K562 (cell line): ENCODE measurements around the gene DSP. TPM values are rescaled to one million over a fixed set of nuclear protein-coding genes. Genes with fewer than 3 reads are reported as not detected.

Experiments
- ATAC-seq: fragments of 200-7000 bp; cut with Tn5 transposase; 3 replicates; pipeline ENCODE4 v1.9.1; 2020; ENCODE audit warnings: moderate library complexity
- BruUV-seq: library from RNA; stranded (reverse); fragments of 400-500 nt; replicated peaks from 2 replicates; lab custom pipeline; 2021; lab: Mats Ljungman, UMichigan
- CTCF ChIA-PET: fragments of 300-600 bp; formaldehyde crosslinking; extraction: SDS; loops from one replicate; lab custom pipeline; 2021; ENCODE audit warnings: low intra/inter-chr PET ratio; lab: Yijun Ruan, JAX
- POLR2A ChIA-PET: fragments of 300-600, 350-650 bp; sonication (Branson Sonifier 250); formaldehyde crosslinking; extraction: SDS; loops from one replicate; lab custom pipeline; 2021; ENCODE audit warnings: antibody characterized with exemption, inconsistent platforms; lab: Yijun Ruan, JAX
- DNase-seq, 4 experiments: peaks; one replicate each; pipeline versions ENCODE4 v3.0.0 to v3.0.0-alpha.2; 2011 to 2018; ENCODE audit warnings: low spot score in 3 of 4, mixed read lengths in 3 of 4; ENCODE audit errors: extremely low read depth in 1 of 4
- FAIRE-seq: peaks from 2 replicates; lab custom pipeline; 2011; peaks lifted over from hg19 to GRCh38; lab: Jason Lieb, UNC
- H2AFZ ChIP-seq: 2 replicates; pipeline ENCODE4 v1.6.0; 2011; ENCODE audit warnings: low read depth, low read length, control low read depth, inconsistent platforms
- H3K27ac ChIP-seq: fragments of 200-600 bp; 3 replicates; pipeline ENCODE4 v1.8.0; 2011; ENCODE audit warnings: low read depth, mild to moderate bottlenecking, control low read depth, inconsistent platforms, low read length, moderate library complexity, mixed read lengths; ENCODE audit errors: extremely low read depth
- H3K27me3 ChIP-seq, 2 experiments: fragments of 300-600 bp in 1 of 2; 2 replicates in 1 of 2; 3 replicates in 1 of 2; pipeline versions ENCODE4 v1.6.0 to v1.8.0; 2011; ENCODE audit warnings: inconsistent platforms in 2 of 2, low read length in 2 of 2, mild to moderate bottlenecking in 1 of 2, mixed read lengths in 1 of 2, moderate library complexity in 1 of 2; ENCODE audit not compliant: control insufficient read depth in 2 of 2, insufficient read depth in 2 of 2
- H3K36me3 ChIP-seq: fragments of 300-600 bp; 3 replicates; pipeline ENCODE4 v1.8.0; 2011; ENCODE audit warnings: mild to moderate bottlenecking, low read length, inconsistent platforms; ENCODE audit not compliant: control insufficient read depth, insufficient read depth
- H3K4me1 ChIP-seq, 2 experiments: fragments of 200-600 bp in 1 of 2; replicated peaks in 1 of 2; 2 replicates in 1 of 2; 3 replicates in 1 of 2; pipeline versions ENCODE4 v1.5.1 to v1.8.0; 2011; ENCODE audit warnings: inconsistent platforms in 2 of 2, low read length in 2 of 2, mild to moderate bottlenecking in 1 of 2, mixed read lengths in 1 of 2, moderate library complexity in 1 of 2; ENCODE audit not compliant: control insufficient read depth in 2 of 2, insufficient read depth in 2 of 2
- H3K4me2 ChIP-seq: 2 replicates; pipeline ENCODE4 v1.6.1; 2011; ENCODE audit warnings: low read length, control low read depth, inconsistent platforms, mixed read lengths; ENCODE audit not compliant: insufficient read depth
- H3K4me3 ChIP-seq: fragments of 200-600 bp; sonication (generic), shearing (Covaris generic); 2 replicates; pipeline ENCODE4 v1.5.1; 2016; ENCODE audit warnings: control low read depth, inconsistent platforms
- H3K79me2 ChIP-seq: fragments of 200-600 bp; 3 replicates; pipeline ENCODE4 v1.8.0; 2011; ENCODE audit warnings: low read length, inconsistent platforms; ENCODE audit not compliant: control insufficient read depth, insufficient read depth
- H3K9ac ChIP-seq, 2 experiments: 2 replicates each; pipeline versions ENCODE4 v1.6.0 to v1.6.1; 2011; ENCODE audit warnings: low read depth in 2 of 2, low read length in 2 of 2, control low read depth in 1 of 2, inconsistent platforms in 1 of 2, mild to moderate bottlenecking in 1 of 2, mixed read lengths in 1 of 2; ENCODE audit not compliant: insufficient read depth in 1 of 2
- H3K9me1 ChIP-seq: one replicate; pipeline ENCODE4 v1.6.0; 2011; ENCODE audit warnings: inconsistent platforms, mild to moderate bottlenecking, low read length, moderate library complexity; ENCODE audit not compliant: control insufficient read depth, insufficient read depth
- H3K9me3 ChIP-seq: replicated peaks from 2 replicates; pipeline ENCODE4 v1.5.1; 2011; ENCODE audit warnings: low read depth, low read length, inconsistent platforms; ENCODE audit not compliant: control insufficient read depth, insufficient read depth
- H4K20me1 ChIP-seq: replicated peaks from 2 replicates; pipeline ENCODE4 v1.6.1; 2011; ENCODE audit warnings: low read length, inconsistent platforms, mixed read lengths; ENCODE audit not compliant: control insufficient read depth, insufficient read depth
- ARNT ChIP-seq, 2 experiments: fragments of 450-650 bp; IDR thresholded peaks; 2 replicates each; pipeline ENCODE4 v1.6.1; 2016; ENCODE audit warnings: mild to moderate bottlenecking in 1 of 2
- CAMTA2 ChIP-seq: fragments of 250-450 bp; sonication (Bioruptor Pico); conservative IDR thresholded peaks from 2 replicates; pipeline ENCODE4 v1.5.1; 2022
- ELK1 ChIP-seq: sonication (generic); formaldehyde crosslinking; IDR thresholded peaks from 2 replicates; pipeline ENCODE4 v1.8.1; 2022; ENCODE audit warnings: missing genetic modification reagents
- GABPA ChIP-seq: fragments of 200-800 bp; sonication (Bioruptor generic); conservative IDR thresholded peaks from 2 replicates; pipeline ENCODE4 v1.6.1; 2016; ENCODE audit warnings: low read depth, missing genetic modification characterization, missing compliant biosample characterization
- GATA2 ChIP-seq: sonication (generic); formaldehyde crosslinking; IDR thresholded peaks from 2 replicates; pipeline ENCODE4 v1.4.0; 2020; ENCODE audit warnings: mild to moderate bottlenecking, missing genetic modification reagents
- RBBP5 ChIP-seq: fragments of 200-600 bp; sonication (generic); IDR thresholded peaks from 2 replicates; pipeline ENCODE4 v1.6.1; 2012; ENCODE audit warnings: borderline replicate concordance, mild to moderate bottlenecking, low read length, control low read depth, inconsistent platforms; ENCODE audit not compliant: insufficient read depth, poor library complexity, severe bottlenecking
- RNF2 ChIP-seq: sonication (generic); IDR thresholded peaks from 2 replicates; pipeline ENCODE4 v1.6.1; 2016
- STAT5B ChIP-seq: fragments of 250-450 bp; sonication (Bioruptor Pico); IDR thresholded peaks from 2 replicates; pipeline ENCODE4 v1.8.0; 2021; ENCODE audit warnings: mild to moderate bottlenecking, inconsistent platforms
- XRCC4 ChIP-seq: IDR thresholded peaks from one replicate; pipeline ENCODE4 v1.6.1; 2011; ENCODE audit not compliant: insufficient read depth, insufficient read length; ENCODE audit errors: extremely low read depth
- YY1 ChIP-seq, 3 experiments: IDR thresholded peaks; 2 replicates each; pipeline ENCODE4 v1.6.1; 2011; ENCODE audit warnings: low read length in 2 of 3, mild to moderate bottlenecking in 2 of 3, moderate library complexity in 2 of 3, borderline replicate concordance in 1 of 3, control low read depth in 1 of 3, low read depth in 1 of 3; ENCODE audit not compliant: insufficient read depth in 3 of 3, insufficient replicate concordance in 2 of 3, control insufficient read depth in 1 of 3, insufficient read length in 1 of 3; ENCODE audit errors: extremely low read depth in 1 of 3
- ZNF146 ChIP-seq: IDR thresholded peaks from one replicate; pipeline ENCODE4 v1.6.1; 2018; ENCODE audit warnings: missing compliant biosample characterization; ENCODE audit not compliant: unreplicated experiment
- WGBS: fragments of 100-300 bp; shearing (Covaris generic); methylation state at CpG from one replicate; pipeline ENCODE4 v1.1.6; 2016; ENCODE audit warnings: low coverage, mixed read lengths; ENCODE audit not compliant: insufficient coverage; ENCODE audit errors: missing lambda C conversion rate; 5-methylcytosine and 5-hydroxymethylcytosine counted together
- in situ Hi-C: fragments of 300-500 bp; cut with MboI; formaldehyde crosslinking; loops from 4 replicates; pipeline ENCODE4 v1.15.0; 2018; ENCODE audit warnings: inconsistent platforms, mixed read lengths
- intact Hi-C: fragments of 100-400 bp; cut with micrococcal nuclease; formaldehyde crosslinking; loops from 2 replicates; pipeline ENCODE4 v1.14.2; 2022
- polyA plus RNA-seq, 8 experiments: library from polyadenylated mRNA; depleted of rRNA in 4 of 8; stranded (reverse) in 5 of 8; unstranded in 3 of 8; fragments of >200 nt; fragmentation: Nextera tagmentation in 2 of 8; fragmentation: Illumina TruSeq in 1 of 8; extraction: Ambion mirVana in 2 of 8; extraction: Trizol in 1 of 8; gene quantifications; 2 replicates each; pipeline versions ENCODE4 v1.2.1 to v1.2.3, GENCODE V29; 2011 to 2014; ENCODE audit warnings: inconsistent platforms in 1 of 8, missing spikeins in 1 of 8
- total RNA-seq, 7 experiments: library from RNA; depleted of rRNA in 6 of 7; stranded (reverse); fragments of >200 nt in 6 of 7; fragmentation: Illumina TruSeq in 2 of 7; extraction: Trizol in 2 of 7; gene quantifications; 2 replicates each; pipeline versions ENCODE4 v1.2.1 to v1.2.3, GENCODE V29; 2011 to 2021; ENCODE audit warnings: low replicate concordance in 1 of 7

DSP gene
- total and polyA plus RNA-seq, 9 of the 15 experiments (the other 6 are each of a cell fraction or from before 2014, with no cell fraction given): under 0.01 to 0.24 (median 0.03) TPM; not detected in 2

GRCh38 chr6:7494638-7495037, 46.8 kb upstream of the DSP start:
- no peak overlapping the region for H3K9ac ChIP-seq
- no peaks in the 10 kb centered on the region for H3K4me1 ChIP-seq
- no peaks in the 10 kb centered on the region for H3K9me1 ChIP-seq
- CTCF ChIA-PET: no interaction called here
- H4K20me1 ChIP-seq: no peaks in the 10 kb centered on the region
- ATAC-seq: no peak
- H3K27me3 ChIP-seq: peaks cover 15 to 22% of the 10 kb centered on the region in 2 experiments
- H2AFZ ChIP-seq: no peak overlapping the region
- no TSS peak for BruUV-seq
- no peak for TF ChIP-seq GABPA (tag)
- no peaks in the 10 kb centered on the region for H3K9me3 ChIP-seq
- DNase-seq: no peak
- in situ Hi-C loops: no loop called here
- no peak for FAIRE-seq
- intact Hi-C loops: no loop called here
- POLR2A ChIA-PET: interaction anchor here (0.6 kb wide), 1 partner anchor 390 kb away, joined by 3 read pairs; no protein-coding TSS in a partner anchor
- H3K79me2 ChIP-seq: no peaks in the 10 kb centered on the region
- H3K27ac ChIP-seq: no peak overlapping the region
- no peaks in the 10 kb centered on the region for H3K36me3 ChIP-seq
- H3K4me2 ChIP-seq: no peak overlapping the region
- H3K4me3 ChIP-seq: no peak overlapping the region
- WGBS: 6% methylated on average over 7 of the region's 7 CpGs

GRCh38 chr6:7496266-7496875, 45.1 kb upstream of the DSP start:
- 0% methylated on average over 12 of the region's 12 CpGs for WGBS
- in situ Hi-C loops (no loop called here), intact Hi-C loops (no loop called here)
- ChIA-PET CTCF (no interaction called here), POLR2A (interaction anchor here (0.8 kb wide), 1 partner anchor 45 kb away, joined by 3 read pairs; the partner anchor contains the start of gene DSP)
- FAIRE-seq: no peak
- ATAC-seq: no peak
- Histone ChIP-seq H3K9me1 (no peaks in the 10 kb centered on the region), H3K4me3 (no peak overlapping the region), H3K79me2 (no peaks in the 10 kb centered on the region), H2AFZ (no peak overlapping the region), H3K9ac (no peak overlapping the region), H4K20me1 (no peaks in the 10 kb centered on the region), H3K4me1 (no peaks in the 10 kb centered on the region), H3K4me2 (no peak overlapping the region), H3K27me3 (peaks cover 30 to 31% of the 10 kb centered on the region in 2 experiments), H3K27ac (no peak overlapping the region), H3K9me3 (no peaks in the 10 kb centered on the region), H3K36me3 (no peaks in the 10 kb centered on the region)
- no TSS peak for BruUV-seq
- DNase-seq: no peak
- TF ChIP-seq ELK1: no peak
- TF ChIP-seq ZNF146: no peak
- TF ChIP-seq GATA2 (CRISPR knock-in tag): no peak
- TF ChIP-seq CAMTA2 (CRISPR knock-in tag): no peak
- no peak for TF ChIP-seq RNF2
- no peak for TF ChIP-seq ARNT (IDR thresholded peaks at IDR 0.05)
- TF ChIP-seq YY1 (IDR thresholded peaks at IDR 0.05; ENCODE audit: borderline replicate concordance in 1 of 3, control insufficient read depth in 1 of 3, extremely low read depth in 1 of 3, insufficient read depth in 3 of 3, insufficient read length in 1 of 3, insufficient replicate concordance in 2 of 3, low read depth in 1 of 3, low read length in 2 of 3): no peak
- no peak for TF ChIP-seq STAT5B
- TF ChIP-seq XRCC4: no peak
- no peak for TF ChIP-seq RBBP5
